Stimulated activated CD4-positive, alpha-beta T cell treated with anti-CD3 and anti-CD28 coated beads, Interleukin-12 subunit alpha, Interleukin-12 subunit beta, amount 100 ng/mL, for 48 hours (primary cell): Measurements from ENCODE around the gene NFIC.
"Not testable (repeated sequence)": the region's sequence is repeated elsewhere in the genome, so short reads cannot be mapped to it uniquely, and the experiment has no call there.

ENCODE experiments used
- DNase-seq, 3 donors: peaks; one replicate each; pipeline ENCODE4 v3.0.0-alpha.2; 2020; ENCODE audit warnings: low read depth in 2 of 3, low spot score in 1 of 3

Gene NFIC

GRCh38 chr19:3506384-3507340 is 140.3 kb downstream of the NFIC start:
- no peak for DNase-seq

GRCh38 chr19:3507371-3508120 is 141.2 kb downstream of the NFIC start:
- DNase-seq = peak in 1 of 3 donors; percentile 17

- not testable (repeated sequence) for DNase-seq
These were observed 141.8 kb downstream of the NFIC start for GRCh38 chr19:3508121-3508661.

- no peak for DNase-seq
These were observed 142.6 kb downstream of the NFIC start for GRCh38 chr19:3508771-3509535.

- DNase-seq = peak in 2 of 3 donors; percentile 24 to 42
These were observed 143.2 kb downstream of the NFIC start for GRCh38 chr19:3509566-3509989.

- no peak for DNase-seq
These were observed 144.3 kb downstream of the NFIC start for GRCh38 chr19:3510727-3511126.

GRCh38 chr19:3511506-3512251 is 145.3 kb downstream of the NFIC start:
- DNase-seq = no peak

GRCh38 chr19:3512562-3513228 is 146.3 kb downstream of the NFIC start:
- no peak for DNase-seq

- DNase-seq = no peak
These were observed 147.1 kb downstream of the NFIC start for GRCh38 chr19:3513229-3514140.

- DNase-seq = no peak
These were observed 148.5 kb downstream of the NFIC start for GRCh38 chr19:3514930-3515329.

- no peak for DNase-seq
These were observed 149.6 kb downstream of the NFIC start for GRCh38 chr19:3515891-3516422.

GRCh38 chr19:3516675-3517207 is 150.4 kb downstream of the NFIC start:
- DNase-seq = no peak

GRCh38 chr19:3517638-3518037 is 151.3 kb downstream of the NFIC start:
- DNase-seq = no peak

- no peak for DNase-seq
These were observed 151.9 kb downstream of the NFIC start for GRCh38 chr19:3518255-3518654.

GRCh38 chr19:3518659-3519058 is 152.3 kb downstream of the NFIC start:
- DNase-seq = no peak
